ENCODE results near the gene SRCAP. TPM values are rescaled to one million over a fixed set of nuclear protein-coding genes. Genes with fewer than 3 reads are reported as not detected.

The SRCAP gene
- total and polyA plus RNA-seq, 8 donors: 7.5 to 39.6 (median 27.4) TPM

- TF ChIP-seq CTCF (IDR thresholded peaks at IDR 0.05): no peak
- intact Hi-C loops (cut with DNase I): loop anchor here in 1 of 3 donors (10.0 kb wide), 1 partner anchor 255 kb away; no protein-coding TSS in a partner anchor
- Histone ChIP-seq H3K9me3 (no peaks in the 10 kb centered on the region), H3K27me3 (no peaks in the 10 kb centered on the region), H3K36me3 (peaks cover 0 to 36% (median 7%) of the 10 kb centered on the region in 3 donors), H3K27ac (peak overlapping the region; percentile 91 to 100 (median 98)), H3K4me3 (peak overlapping the region; percentile 73 to 95 (median 91)), H3K4me1 (peaks cover 18 to 25% (median 21%) of the 10 kb centered on the region in 3 donors)
- DNase-seq: peak in 5 of 6 donors; percentile 51 to 83 (median 55)
- FAIRE-seq: no peak
- no peak for ATAC-seq
- WGBS, 2 donors: 0 to 1% methylated on average over 35 to 84 of the region's 84 CpGs
These were observed 39.2 kb upstream of the SRCAP start for GRCh38 chr16:30659507-30660423.

DNA sequence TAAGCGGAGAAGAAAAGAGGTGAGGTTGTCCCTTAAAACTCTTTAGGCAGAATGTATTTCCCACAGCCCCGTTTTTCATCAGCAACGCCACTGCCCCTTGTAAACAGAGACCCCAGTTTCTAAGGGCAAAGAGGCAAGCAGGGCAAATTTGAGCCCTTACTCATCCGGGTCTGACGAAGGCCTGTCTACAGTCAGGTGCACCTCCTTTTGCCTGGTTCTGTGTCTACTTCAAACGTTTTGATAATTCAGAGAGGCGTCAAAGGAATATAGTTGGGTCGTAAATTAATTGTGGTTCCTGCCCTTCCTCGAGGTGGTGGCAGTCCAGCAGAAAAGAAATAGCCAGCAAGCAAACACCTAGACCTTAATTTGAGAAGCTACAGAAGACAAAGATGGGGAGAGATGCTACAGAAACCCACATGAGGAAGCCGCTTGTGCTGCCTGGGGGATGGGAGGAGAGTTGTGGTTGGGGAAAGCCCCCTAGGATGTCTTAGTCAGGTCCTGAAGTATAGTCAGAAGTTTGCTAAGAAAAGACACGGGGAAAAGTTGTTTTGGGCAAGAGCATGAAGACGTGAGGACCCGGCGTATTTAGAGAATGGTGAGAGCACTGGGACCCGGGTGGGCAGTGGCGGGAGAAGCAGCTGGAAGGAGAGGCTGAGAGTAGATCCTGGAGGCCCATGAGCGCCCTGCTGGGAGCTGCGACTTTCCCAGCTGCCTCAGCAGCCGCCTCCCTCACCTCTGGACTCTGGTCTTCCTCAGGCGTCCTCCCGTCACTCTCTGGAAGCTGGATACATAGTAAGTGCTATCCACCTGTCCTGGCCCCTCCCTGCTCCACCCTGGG is 38.3 kb upstream of the SRCAP start:
- H3K4me1 ChIP-seq: peaks cover 18 to 25% (median 21%) of the 10 kb centered on the region in 3 donors

GRCh38 chr16:30662449-30662848 is 36.5 kb upstream of the SRCAP start:
- intact Hi-C loops (cut with DNase I): loop anchor here in 1 of 3 donors (10.0 kb wide), 1 partner anchor 252 kb away; no protein-coding TSS in a partner anchor
- WGBS, 2 donors: 81 to 86% methylated on average over 17 of the region's 17 CpGs
- Histone ChIP-seq H3K36me3 (peaks cover 2 to 47% (median 31%) of the 10 kb centered on the region in 3 donors), H3K27ac (no peak overlapping the region), H3K4me1 (peaks cover 10 to 16% (median 13%) of the 10 kb centered on the region in 3 donors), H3K9me3 (no peaks in the 10 kb centered on the region), H3K27me3 (no peaks in the 10 kb centered on the region), H3K4me3 (no peak overlapping the region)
- TF ChIP-seq CTCF (IDR thresholded peaks at IDR 0.05): no peak
- peak in 3 of 6 donors; percentile 22 to 80 (median 62) for DNase-seq
- no peak for ATAC-seq
- FAIRE-seq: no peak

More for the DNA sequence above, 38.3 kb upstream of the SRCAP start:
- Histone ChIP-seq H3K9me3 (no peaks in the 10 kb centered on the region), H3K36me3 (peaks cover 2 to 36% (median 16%) of the 10 kb centered on the region in 3 donors), H3K4me3 (peak overlapping the region; percentile 73 to 95 (median 91)), H3K27me3 (no peaks in the 10 kb centered on the region), H3K27ac (no peak overlapping the region)
- FAIRE-seq: no peak
- no peak for ATAC-seq
- DNase-seq: peak in 2 of 6 donors; percentile 24 to 34
- 35 to 46% methylated on average over 21 of the region's 21 CpGs for WGBS, 2 donors
- intact Hi-C loops (cut with DNase I): loop anchor here in 1 of 3 donors (10.0 kb wide), 1 partner anchor 254 kb away; no protein-coding TSS in a partner anchor
- TF ChIP-seq CTCF (IDR thresholded peaks at IDR 0.05): no peak

- no peak for ATAC-seq
- 76 to 82% methylated on average over 8 of the region's 8 CpGs for WGBS, 2 donors
- H3K27ac ChIP-seq: no peak overlapping the region
- H3K36me3 ChIP-seq: peaks cover 2 to 53% (median 37%) of the 10 kb centered on the region in 3 donors
- no peak for FAIRE-seq
- intact Hi-C loops (cut with DNase I): loop anchor here in 1 of 3 donors (10.0 kb wide), 1 partner anchor 252 kb away; no protein-coding TSS in a partner anchor
- no peak overlapping the region for H3K4me3 ChIP-seq
- no peaks in the 10 kb centered on the region for H3K9me3 ChIP-seq
- no peak for TF ChIP-seq CTCF (IDR thresholded peaks at IDR 0.05)
- DNase-seq: no peak
- peaks cover 10 to 14% (median 13%) of the 10 kb centered on the region in 3 donors for H3K4me1 ChIP-seq
- no peaks in the 10 kb centered on the region for H3K27me3 ChIP-seq
These were observed 35.9 kb upstream of the SRCAP start for GRCh38 chr16:30663038-30663437.

All from pancreas (tissue), 10 donors.